K562 (cell line): ENCODE data around the gene CELSR2. TPM values are rescaled to one million over a fixed set of nuclear protein-coding genes. Genes with fewer than 3 reads are reported as not detected.

ENCODE experiments used
- ATAC-seq: fragments of 200-7000 bp; cut with Tn5 transposase; 3 replicates; pipeline ENCODE4 v1.9.1; 2020; ENCODE audit warnings: moderate library complexity
- BruUV-seq: library from RNA; stranded (reverse); fragments of 400-500 nt; replicated peaks from 2 replicates; lab custom pipeline; 2021; lab: Mats Ljungman, UMichigan
- CTCF ChIA-PET: fragments of 300-600 bp; formaldehyde crosslinking; extraction: SDS; loops from one replicate; lab custom pipeline; 2021; ENCODE audit warnings: low intra/inter-chr PET ratio; lab: Yijun Ruan, JAX
- POLR2A ChIA-PET: fragments of 300-600, 350-650 bp; sonication (Branson Sonifier 250); formaldehyde crosslinking; extraction: SDS; loops from one replicate; lab custom pipeline; 2021; ENCODE audit warnings: antibody characterized with exemption, inconsistent platforms; lab: Yijun Ruan, JAX
- DNase-seq, 4 experiments: peaks; one replicate each; pipeline versions ENCODE4 v3.0.0 to v3.0.0-alpha.2; 2011 to 2018; ENCODE audit warnings: low spot score in 3 of 4, mixed read lengths in 3 of 4; ENCODE audit errors: extremely low read depth in 1 of 4
- FAIRE-seq: peaks from 2 replicates; lab custom pipeline; 2011; peaks lifted over from hg19 to GRCh38; lab: Jason Lieb, UNC
- H2AFZ ChIP-seq: 2 replicates; pipeline ENCODE4 v1.6.0; 2011; ENCODE audit warnings: low read depth, low read length, control low read depth, inconsistent platforms
- H3K27ac ChIP-seq: fragments of 200-600 bp; 3 replicates; pipeline ENCODE4 v1.8.0; 2011; ENCODE audit warnings: low read depth, mild to moderate bottlenecking, control low read depth, inconsistent platforms, low read length, moderate library complexity, mixed read lengths; ENCODE audit errors: extremely low read depth
- H3K27me3 ChIP-seq, 2 experiments: fragments of 300-600 bp in 1 of 2; 2 replicates in 1 of 2; 3 replicates in 1 of 2; pipeline versions ENCODE4 v1.6.0 to v1.8.0; 2011; ENCODE audit warnings: inconsistent platforms in 2 of 2, low read length in 2 of 2, mild to moderate bottlenecking in 1 of 2, mixed read lengths in 1 of 2, moderate library complexity in 1 of 2; ENCODE audit not compliant: control insufficient read depth in 2 of 2, insufficient read depth in 2 of 2
- H3K36me3 ChIP-seq: fragments of 300-600 bp; 3 replicates; pipeline ENCODE4 v1.8.0; 2011; ENCODE audit warnings: mild to moderate bottlenecking, low read length, inconsistent platforms; ENCODE audit not compliant: control insufficient read depth, insufficient read depth
- H3K4me1 ChIP-seq, 2 experiments: fragments of 200-600 bp in 1 of 2; replicated peaks in 1 of 2; 2 replicates in 1 of 2; 3 replicates in 1 of 2; pipeline versions ENCODE4 v1.5.1 to v1.8.0; 2011; ENCODE audit warnings: inconsistent platforms in 2 of 2, low read length in 2 of 2, mild to moderate bottlenecking in 1 of 2, mixed read lengths in 1 of 2, moderate library complexity in 1 of 2; ENCODE audit not compliant: control insufficient read depth in 2 of 2, insufficient read depth in 2 of 2
- H3K4me2 ChIP-seq: 2 replicates; pipeline ENCODE4 v1.6.1; 2011; ENCODE audit warnings: low read length, control low read depth, inconsistent platforms, mixed read lengths; ENCODE audit not compliant: insufficient read depth
- H3K4me3 ChIP-seq: fragments of 200-600 bp; sonication (generic), shearing (Covaris generic); 2 replicates; pipeline ENCODE4 v1.5.1; 2016; ENCODE audit warnings: control low read depth, inconsistent platforms
- H3K79me2 ChIP-seq: fragments of 200-600 bp; 3 replicates; pipeline ENCODE4 v1.8.0; 2011; ENCODE audit warnings: low read length, inconsistent platforms; ENCODE audit not compliant: control insufficient read depth, insufficient read depth
- H3K9ac ChIP-seq, 2 experiments: 2 replicates each; pipeline versions ENCODE4 v1.6.0 to v1.6.1; 2011; ENCODE audit warnings: low read depth in 2 of 2, low read length in 2 of 2, control low read depth in 1 of 2, inconsistent platforms in 1 of 2, mild to moderate bottlenecking in 1 of 2, mixed read lengths in 1 of 2; ENCODE audit not compliant: insufficient read depth in 1 of 2
- H3K9me1 ChIP-seq: one replicate; pipeline ENCODE4 v1.6.0; 2011; ENCODE audit warnings: inconsistent platforms, mild to moderate bottlenecking, low read length, moderate library complexity; ENCODE audit not compliant: control insufficient read depth, insufficient read depth
- H3K9me3 ChIP-seq: replicated peaks from 2 replicates; pipeline ENCODE4 v1.5.1; 2011; ENCODE audit warnings: low read depth, low read length, inconsistent platforms; ENCODE audit not compliant: control insufficient read depth, insufficient read depth
- H4K20me1 ChIP-seq: replicated peaks from 2 replicates; pipeline ENCODE4 v1.6.1; 2011; ENCODE audit warnings: low read length, inconsistent platforms, mixed read lengths; ENCODE audit not compliant: control insufficient read depth, insufficient read depth
- ARNT ChIP-seq, 2 experiments: fragments of 450-650 bp; IDR thresholded peaks; 2 replicates each; pipeline ENCODE4 v1.6.1; 2016; ENCODE audit warnings: mild to moderate bottlenecking in 1 of 2
- CBFA2T3 ChIP-seq: fragments of 450-650 bp; IDR thresholded peaks from 2 replicates; pipeline ENCODE4 v1.6.1; 2017
- DNMT1 ChIP-seq: fragments of 450-650 bp; IDR thresholded peaks from 2 replicates; pipeline ENCODE4 v1.6.1; 2016; ENCODE audit warnings: antibody characterized with exemption, mild to moderate bottlenecking
- EP300 ChIP-seq: IDR thresholded peaks from 2 replicates; pipeline ENCODE4 v1.6.1; 2012; ENCODE audit warnings: low read length, improper control_type of control experiment
- NFIC ChIP-seq: fragments of 450-650 bp; IDR thresholded peaks from 2 replicates; pipeline ENCODE4 v1.6.1; 2017; ENCODE audit warnings: mild to moderate bottlenecking, inconsistent platforms
- TCF7 ChIP-seq: sonication (generic); IDR thresholded peaks from 2 replicates; pipeline ENCODE4 v1.6.1; 2016; ENCODE audit warnings: antibody characterized with exemption, borderline replicate concordance
- USF2 ChIP-seq: sonication (generic); formaldehyde crosslinking; IDR thresholded peaks from 2 replicates; pipeline ENCODE4 v1.5.0; 2020; ENCODE audit warnings: missing genetic modification reagents
- ZBTB40 ChIP-seq, 2 experiments: fragments of 450-650 bp in 1 of 2; sonication (generic) in 1 of 2; formaldehyde crosslinking in 1 of 2; IDR thresholded peaks; 2 replicates each; pipeline versions ENCODE4 v1.7.1 to v1.9.0; 2016 to 2022; ENCODE audit warnings: inconsistent platforms in 1 of 2, mild to moderate bottlenecking in 1 of 2, missing genetic modification reagents in 1 of 2
- ZNF507 ChIP-seq: conservative IDR thresholded peaks from 2 replicates; pipeline ENCODE4 v1.6.1; 2017; ENCODE audit warnings: missing genetic modification characterization, missing compliant biosample characterization
- WGBS: fragments of 100-300 bp; shearing (Covaris generic); methylation state at CpG from one replicate; pipeline ENCODE4 v1.1.6; 2016; ENCODE audit warnings: low coverage, mixed read lengths; ENCODE audit not compliant: insufficient coverage; ENCODE audit errors: missing lambda C conversion rate; 5-methylcytosine and 5-hydroxymethylcytosine counted together
- in situ Hi-C: fragments of 300-500 bp; cut with MboI; formaldehyde crosslinking; loops from 4 replicates; pipeline ENCODE4 v1.15.0; 2018; ENCODE audit warnings: inconsistent platforms, mixed read lengths
- intact Hi-C: fragments of 100-400 bp; cut with micrococcal nuclease; formaldehyde crosslinking; loops from 2 replicates; pipeline ENCODE4 v1.14.2; 2022
- polyA plus RNA-seq, 8 experiments: library from polyadenylated mRNA; depleted of rRNA in 4 of 8; stranded (reverse) in 5 of 8; unstranded in 3 of 8; fragments of >200 nt; fragmentation: Nextera tagmentation in 2 of 8; fragmentation: Illumina TruSeq in 1 of 8; extraction: Ambion mirVana in 2 of 8; extraction: Trizol in 1 of 8; gene quantifications; 2 replicates each; pipeline versions ENCODE4 v1.2.1 to v1.2.3, GENCODE V29; 2011 to 2014; ENCODE audit warnings: inconsistent platforms in 1 of 8, missing spikeins in 1 of 8
- total RNA-seq, 7 experiments: library from RNA; depleted of rRNA in 6 of 7; stranded (reverse); fragments of >200 nt in 6 of 7; fragmentation: Illumina TruSeq in 2 of 7; extraction: Trizol in 2 of 7; gene quantifications; 2 replicates each; pipeline versions ENCODE4 v1.2.1 to v1.2.3, GENCODE V29; 2011 to 2021; ENCODE audit warnings: low replicate concordance in 1 of 7
- TF ChIP-seq, protein P1 (sequence below): sonication (generic); formaldehyde crosslinking; IDR thresholded peaks from 2 replicates; pipeline ENCODE4 v1.8.0; 2022; ENCODE audit warnings: mild to moderate bottlenecking, missing genetic modification reagents

CELSR2 gene
- total and polyA plus RNA-seq, 9 of the 15 experiments (the other 6 are each of a cell fraction or from before 2014, with no cell fraction given), result 0.31 to 21.9 (median 4.2) TPM

- Histone ChIP-seq H4K20me1 (no peaks in the 10 kb centered on the region), H3K4me1 (peaks cover 35 to 70% of the 10 kb centered on the region in 2 experiments), H3K9me1 (peaks cover 4% of the 10 kb centered on the region), H2AFZ (peak overlapping the region; percentile 69), H3K9ac (peak overlapping the region; percentile 81 to 89), H3K27ac (peak overlapping the region; percentile 89), H3K79me2 (peaks cover 33% of the 10 kb centered on the region), H3K36me3 (peaks cover 14% of the 10 kb centered on the region; the same call in 2 of the 3 replicates), H3K4me3 (peak overlapping the region; percentile 18; the same call in 1 of the 2 replicates), H3K4me2 (peak overlapping the region; percentile 83), H3K9me3 (no peaks in the 10 kb centered on the region), H3K27me3 (no peaks in the 10 kb centered on the region)
- BruUV-seq, result no TSS peak
- ChIA-PET CTCF (no interaction called here), POLR2A (interaction anchor here (0.6 to 4.8 kb wide), 13 partner anchors 9 to 644 kb away, joined by 3 to 36 read pairs (median 4); partner anchors contain the start of genes PSRC1 and SORT1)
- ATAC-seq (no peak; the same call in 2 of the 3 replicates), DNase-seq (peak in 2 of 4 experiments; percentile 60 to 64), FAIRE-seq (no peak)
- intact Hi-C loops (loop anchor here (2.0 kb wide), 1 partner anchor 54 kb away; no protein-coding TSS in a partner anchor), in situ Hi-C loops (no loop called here)
- 73% methylated on average over 12 of the region's 15 CpGs for WGBS
- TF ChIP-seq, protein P1, sequence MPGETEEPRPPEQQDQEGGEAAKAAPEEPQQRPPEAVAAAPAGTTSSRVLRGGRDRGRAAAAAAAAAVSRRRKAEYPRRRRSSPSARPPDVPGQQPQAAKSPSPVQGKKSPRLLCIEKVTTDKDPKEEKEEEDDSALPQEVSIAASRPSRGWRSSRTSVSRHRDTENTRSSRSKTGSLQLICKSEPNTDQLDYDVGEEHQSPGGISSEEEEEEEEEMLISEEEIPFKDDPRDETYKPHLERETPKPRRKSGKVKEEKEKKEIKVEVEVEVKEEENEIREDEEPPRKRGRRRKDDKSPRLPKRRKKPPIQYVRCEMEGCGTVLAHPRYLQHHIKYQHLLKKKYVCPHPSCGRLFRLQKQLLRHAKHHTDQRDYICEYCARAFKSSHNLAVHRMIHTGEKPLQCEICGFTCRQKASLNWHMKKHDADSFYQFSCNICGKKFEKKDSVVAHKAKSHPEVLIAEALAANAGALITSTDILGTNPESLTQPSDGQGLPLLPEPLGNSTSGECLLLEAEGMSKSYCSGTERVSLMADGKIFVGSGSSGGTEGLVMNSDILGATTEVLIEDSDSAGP (CRISPR knock-in tag), result no peak
- TF ChIP-seq ZBTB40 (IDR thresholded peaks at IDR 0.05) (no peak), ZBTB40 (CRISPR knock-in tag; IDR thresholded peaks at IDR 0.05) (0 out of 2 replicates have a peak, but pooled peaks have one; percentile 26), TCF7 (no peak), NFIC (peak; percentile 66), ZNF507 (tag) (no peak), CBFA2T3 (no peak), EP300 (no peak), DNMT1 (no peak), ARNT (IDR thresholded peaks at IDR 0.05) (0 out of 4 replicates have a peak, but pooled peaks of 1 of the 2 experiments have one; percentile 27), USF2 (CRISPR knock-in tag) (no peak)
These were observed 5.8 kb downstream of the CELSR2 start for GRCh38 chr1:109255097-109255651.
